Muscle layer of colon (tissue), 2 donors: ENCODE results near the gene SPATA16.

Experiments used
- H3K27ac ChIP-seq: one replicate; pipeline ENCODE4 v1.7.0; 2013; ENCODE audit warnings: low read depth, mild to moderate bottlenecking, low read length, moderate library complexity
- H3K27me3 ChIP-seq, 2 donors: one replicate each; pipeline ENCODE4 v1.7.0; 2013; ENCODE audit warnings: low read length in 2 of 2, mild to moderate bottlenecking in 2 of 2; ENCODE audit not compliant: insufficient read depth in 2 of 2, control insufficient read depth in 1 of 2
- H3K36me3 ChIP-seq: one replicate; pipeline ENCODE4 v1.7.0; 2013; ENCODE audit warnings: mild to moderate bottlenecking, low read length; ENCODE audit not compliant: insufficient read depth
- H3K4me1 ChIP-seq: one replicate; pipeline ENCODE4 v1.7.0; 2013; ENCODE audit warnings: mild to moderate bottlenecking, low read length; ENCODE audit not compliant: insufficient read depth
- H3K4me3 ChIP-seq, 2 donors: one replicate each; pipeline ENCODE4 v1.7.0; 2013; ENCODE audit warnings: low read length in 2 of 2, low read depth in 1 of 2, mild to moderate bottlenecking in 1 of 2, moderate library complexity in 1 of 2
- H3K9ac ChIP-seq: one replicate; pipeline ENCODE4 v1.7.0; 2013; ENCODE audit warnings: low read length
- H3K9me3 ChIP-seq: one replicate; pipeline ENCODE4 v1.7.0; 2013; ENCODE audit warnings: mild to moderate bottlenecking, low read length
- donor health status: abdominal sarcoma.
- donor health status: Adenocarcinoma of cecum.

Gene SPATA16

DNA sequence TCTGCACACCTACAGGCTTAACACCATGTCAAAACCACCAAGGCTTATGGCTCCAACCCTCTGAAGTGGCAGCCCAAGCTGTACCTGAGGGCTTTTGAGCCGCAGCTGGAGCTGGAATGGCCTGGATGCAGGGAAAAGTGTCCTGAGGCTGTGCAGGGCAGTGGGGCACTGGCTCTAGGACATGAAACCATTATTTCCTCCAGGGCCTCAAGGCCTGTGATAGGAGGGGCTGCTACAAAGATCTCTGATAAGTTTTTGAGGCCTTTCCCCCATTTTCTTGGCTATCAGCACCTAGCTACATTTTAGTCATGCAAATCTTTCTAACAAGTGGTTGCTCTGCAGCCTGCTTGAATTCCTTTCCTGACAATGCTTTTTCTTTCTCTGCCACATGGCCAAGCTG, 37.6 kb downstream of the SPATA16 start:
- Histone ChIP-seq H3K9me3 (no peaks in the 10 kb centered on the region), H3K27me3 (no peaks in the 10 kb centered on the region), H3K9ac (no peak overlapping the region), H3K27ac (no peak overlapping the region), H3K4me3 (no peak overlapping the region), H3K36me3 (no peaks in the 10 kb centered on the region), H3K4me1 (no peaks in the 10 kb centered on the region)

DNA sequence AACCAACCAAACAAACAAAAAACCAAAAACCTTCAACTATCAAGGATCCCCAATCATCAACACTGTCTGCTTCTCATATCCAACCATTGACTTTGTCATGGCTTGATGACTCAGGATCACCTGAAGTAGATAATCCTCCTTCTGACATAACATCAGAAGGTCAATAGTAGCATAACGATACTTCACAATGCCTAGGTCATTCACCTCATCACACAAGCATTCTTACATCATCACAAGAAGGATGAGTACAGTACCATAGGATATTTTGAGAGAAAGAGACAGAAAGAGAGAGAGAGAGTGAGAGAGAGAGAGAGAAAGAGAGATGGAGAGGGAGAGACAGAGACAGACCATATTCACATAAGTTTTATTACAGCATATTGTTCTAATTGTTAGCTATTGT, 42.1 kb downstream of the SPATA16 start:
- no peaks in the 10 kb centered on the region for H3K4me1 ChIP-seq
- no peak overlapping the region for H3K9ac ChIP-seq
- H3K9me3 ChIP-seq, result no peaks in the 10 kb centered on the region
- H3K27me3 ChIP-seq, result no peaks in the 10 kb centered on the region
- H3K27ac ChIP-seq, result no peak overlapping the region
- H3K4me3 ChIP-seq, result no peak overlapping the region
- H3K36me3 ChIP-seq, result no peaks in the 10 kb centered on the region

DNA sequence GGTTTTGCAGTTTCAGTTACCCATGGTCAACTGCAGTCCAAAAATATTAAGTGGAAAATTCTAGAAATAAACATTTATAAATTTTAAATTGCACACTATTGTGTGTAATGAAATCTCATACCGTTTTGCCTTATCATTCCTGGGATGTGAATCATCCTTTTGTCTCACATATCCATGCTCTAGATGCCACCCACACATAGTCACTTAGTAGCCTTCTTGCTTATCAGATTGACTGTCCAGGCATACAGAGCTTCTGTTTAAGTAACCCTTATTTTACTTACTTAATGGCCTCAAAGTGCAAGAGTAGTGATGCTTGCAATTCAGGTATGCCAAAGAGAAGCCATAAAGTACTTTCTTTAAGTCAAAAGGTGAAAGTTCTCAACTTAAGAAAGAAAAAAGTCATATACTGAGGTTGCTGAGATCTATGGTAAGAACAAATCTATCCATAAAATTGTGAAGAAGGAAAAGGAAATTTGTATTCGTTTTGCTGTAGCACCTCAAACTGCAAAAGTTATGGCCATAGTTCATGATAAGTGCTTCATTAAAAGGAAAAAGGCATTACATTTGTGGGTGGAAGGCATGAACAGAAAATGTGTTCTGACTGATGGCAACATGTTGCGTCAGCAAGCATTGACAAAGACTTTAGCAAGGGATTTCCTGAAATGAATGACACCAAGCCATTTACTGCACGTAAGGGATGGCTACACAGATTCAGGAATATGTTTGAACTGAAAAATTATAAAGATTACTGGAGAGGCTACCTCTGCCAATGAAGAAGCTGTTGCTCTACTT, 43.8 kb downstream of the SPATA16 start:
- no peaks in the 10 kb centered on the region for H3K9me3 ChIP-seq
- H3K4me3 ChIP-seq, result no peak overlapping the region
- no peak overlapping the region for H3K9ac ChIP-seq

DNA sequence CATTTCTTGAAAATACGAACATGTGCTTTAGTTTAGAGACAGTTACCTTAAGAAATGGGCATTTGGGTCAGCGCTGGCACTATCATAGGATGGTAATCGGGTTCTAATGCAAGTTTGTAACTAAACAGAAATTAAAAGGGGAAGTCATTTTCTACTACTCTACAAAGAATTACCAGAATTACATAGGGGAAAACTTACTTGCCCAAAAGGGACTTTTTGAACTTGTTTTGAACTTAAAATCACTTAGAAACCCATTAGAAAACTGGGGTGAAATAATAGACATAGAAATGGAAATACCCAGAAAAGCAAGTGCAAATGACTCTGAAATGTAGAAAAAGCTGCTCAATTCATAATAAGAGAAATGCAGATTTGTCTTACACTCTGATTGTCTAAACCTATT, 44.9 kb downstream of the SPATA16 start:
- Histone ChIP-seq H3K9me3 (no peaks in the 10 kb centered on the region), H3K27ac (no peak overlapping the region), H3K4me1 (no peaks in the 10 kb centered on the region), H3K9ac (no peak overlapping the region), H3K36me3 (no peaks in the 10 kb centered on the region), H3K27me3 (no peaks in the 10 kb centered on the region), H3K4me3 (no peak overlapping the region)

More for the DNA sequence above, 43.8 kb downstream of the SPATA16 start:
- Histone ChIP-seq H3K27ac (no peak overlapping the region), H3K4me1 (no peaks in the 10 kb centered on the region), H3K36me3 (no peaks in the 10 kb centered on the region), H3K27me3 (no peaks in the 10 kb centered on the region)

DNA sequence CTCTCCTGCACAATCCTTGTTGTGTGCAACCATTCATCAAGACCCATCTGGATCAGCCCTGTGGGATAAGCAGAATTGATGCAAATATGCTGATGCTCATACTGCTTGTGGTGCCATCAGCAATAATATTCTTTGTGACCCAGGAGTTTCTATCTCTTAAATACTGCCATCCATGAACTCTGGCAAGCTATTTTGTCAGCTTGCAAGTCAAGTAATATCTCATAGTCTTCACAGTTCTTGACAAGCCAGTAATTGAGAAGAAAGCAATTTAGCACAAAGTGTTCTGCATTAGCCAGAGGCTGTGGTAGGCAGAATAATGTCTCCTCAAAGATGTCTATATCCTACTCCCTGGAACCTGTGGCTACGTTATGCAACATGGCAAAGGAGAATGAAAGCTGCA, 49.0 kb downstream of the SPATA16 start:
- no peaks in the 10 kb centered on the region for H3K9me3 ChIP-seq
- no peak overlapping the region for H3K4me3 ChIP-seq
- H3K27me3 ChIP-seq, result no peaks in the 10 kb centered on the region
- no peak overlapping the region for H3K27ac ChIP-seq
- no peak overlapping the region for H3K9ac ChIP-seq
- H3K4me1 ChIP-seq, result no peaks in the 10 kb centered on the region
- no peaks in the 10 kb centered on the region for H3K36me3 ChIP-seq

DNA sequence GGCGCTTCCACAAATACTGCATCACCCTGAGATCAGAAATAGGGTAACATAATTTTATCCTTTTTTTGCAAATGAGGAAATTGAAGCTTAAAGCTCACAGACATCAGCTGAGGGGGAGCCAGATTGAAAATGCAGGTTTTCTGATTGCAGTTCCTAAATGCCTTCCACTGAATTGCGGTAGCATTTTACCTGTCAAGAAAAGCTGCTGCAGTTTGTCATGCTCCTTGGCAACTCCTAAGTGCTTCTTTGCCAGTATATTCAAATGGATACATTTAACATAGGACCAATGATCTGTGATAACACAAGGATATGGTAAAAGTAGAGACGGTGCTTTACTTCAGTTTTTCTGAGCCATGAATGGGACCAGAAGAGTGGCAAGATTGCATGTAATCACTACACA, 50.5 kb downstream of the SPATA16 start:
- Histone ChIP-seq H3K4me1 (no peaks in the 10 kb centered on the region), H3K27me3 (no peaks in the 10 kb centered on the region), H3K9me3 (no peaks in the 10 kb centered on the region), H3K9ac (no peak overlapping the region), H3K36me3 (no peaks in the 10 kb centered on the region), H3K27ac (no peak overlapping the region), H3K4me3 (no peak overlapping the region)

DNA sequence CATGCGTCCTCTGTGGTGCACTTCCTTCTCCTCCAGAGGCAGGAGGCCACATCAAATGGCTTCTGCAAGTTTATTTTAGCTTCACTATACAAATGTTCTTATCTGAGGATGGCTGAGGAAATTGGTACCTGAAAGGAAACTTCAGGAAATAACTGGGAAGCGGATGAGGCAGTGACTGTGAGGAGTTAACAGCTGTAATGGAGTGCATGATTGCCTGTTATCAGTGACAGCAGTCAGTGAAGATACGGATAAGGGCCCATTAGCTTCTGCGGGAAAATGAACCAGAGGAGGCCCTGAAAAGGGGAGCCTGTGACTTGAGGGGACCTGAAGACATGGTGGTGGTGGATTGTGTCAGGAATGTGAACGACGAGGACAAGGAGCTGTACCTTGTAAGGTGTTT, 51.8 kb downstream of the SPATA16 start:
- H3K36me3 ChIP-seq, result no peaks in the 10 kb centered on the region
- no peak overlapping the region for H3K9ac ChIP-seq
- no peaks in the 10 kb centered on the region for H3K27me3 ChIP-seq
- H3K9me3 ChIP-seq, result no peaks in the 10 kb centered on the region
- H3K4me3 ChIP-seq, result no peak overlapping the region
- H3K4me1 ChIP-seq, result no peaks in the 10 kb centered on the region
- no peak overlapping the region for H3K27ac ChIP-seq

DNA sequence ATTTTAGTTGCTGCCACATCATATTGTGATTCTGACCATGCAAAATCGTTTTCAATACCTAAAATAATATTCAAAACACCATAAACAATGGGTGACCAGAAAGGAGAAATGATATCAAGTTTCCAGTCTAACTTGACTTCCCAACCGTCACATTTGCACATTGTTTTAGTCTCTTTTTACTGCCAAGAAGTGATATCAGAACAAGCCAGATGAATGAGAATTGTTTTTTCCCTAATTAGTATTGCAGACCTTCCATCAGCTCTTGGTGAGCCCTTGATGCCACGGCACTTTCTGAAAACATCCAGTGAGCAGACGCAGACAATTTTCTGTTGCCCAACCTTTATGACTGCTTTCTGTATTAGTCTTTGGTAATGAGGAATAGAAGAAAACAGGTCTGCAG, 62.5 kb downstream of the SPATA16 start:
- Histone ChIP-seq H3K9me3 (no peaks in the 10 kb centered on the region), H3K4me3 (no peak overlapping the region), H3K27me3 (no peaks in the 10 kb centered on the region), H3K36me3 (no peaks in the 10 kb centered on the region), H3K27ac (no peak overlapping the region), H3K9ac (no peak overlapping the region), H3K4me1 (no peaks in the 10 kb centered on the region)

DNA sequence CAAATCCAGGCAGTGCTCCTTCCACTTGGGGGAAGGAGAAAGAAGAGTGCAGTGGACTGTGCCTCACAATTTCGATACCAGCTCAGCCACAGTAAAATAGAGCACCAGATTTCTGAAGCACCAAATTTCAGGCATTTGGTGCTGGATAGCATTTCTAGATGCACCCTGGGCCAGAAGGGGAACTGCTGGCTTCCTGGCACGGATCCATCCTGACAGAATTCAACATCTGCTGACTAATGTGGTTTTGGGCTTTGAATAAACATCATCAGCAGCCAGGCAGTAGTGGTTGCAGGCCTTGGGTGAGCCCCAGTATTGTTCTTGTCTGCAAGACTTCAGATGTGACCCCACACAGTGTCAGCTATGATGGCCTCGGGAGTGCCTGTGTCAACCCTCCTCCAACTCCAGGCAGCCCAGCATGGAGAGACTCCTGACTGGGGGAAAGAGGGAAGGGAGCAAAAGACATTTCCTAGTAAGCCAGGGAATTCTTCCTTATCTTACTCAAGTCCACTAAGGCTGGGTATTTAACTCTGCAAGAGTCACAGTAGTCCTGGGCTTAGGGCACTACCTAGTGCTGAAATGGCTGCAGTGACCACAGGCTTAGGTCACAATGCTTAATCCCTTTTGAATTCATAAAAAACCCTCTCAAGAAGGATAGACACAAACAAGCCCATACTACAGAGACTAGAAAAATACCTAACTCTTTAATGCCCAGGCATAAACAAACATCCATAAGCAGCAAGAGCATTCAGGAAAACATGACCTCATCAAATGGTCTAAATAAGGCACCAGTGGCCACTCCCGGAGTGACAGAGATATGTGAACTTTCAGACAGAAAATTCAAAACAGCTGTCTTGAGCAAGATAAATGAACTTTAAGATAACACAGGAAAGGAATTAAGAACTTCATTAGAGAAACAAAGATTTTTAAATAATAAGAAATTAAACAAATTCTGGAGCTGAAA, 74.7 kb downstream of the SPATA16 start:
- H3K9me3 ChIP-seq, result no peaks in the 10 kb centered on the region
- H3K9ac ChIP-seq, result no peak overlapping the region
- no peaks in the 10 kb centered on the region for H3K36me3 ChIP-seq
- H3K4me1 ChIP-seq, result no peaks in the 10 kb centered on the region
- no peaks in the 10 kb centered on the region for H3K27me3 ChIP-seq
- no peak overlapping the region for H3K4me3 ChIP-seq
- no peak overlapping the region for H3K27ac ChIP-seq

DNA sequence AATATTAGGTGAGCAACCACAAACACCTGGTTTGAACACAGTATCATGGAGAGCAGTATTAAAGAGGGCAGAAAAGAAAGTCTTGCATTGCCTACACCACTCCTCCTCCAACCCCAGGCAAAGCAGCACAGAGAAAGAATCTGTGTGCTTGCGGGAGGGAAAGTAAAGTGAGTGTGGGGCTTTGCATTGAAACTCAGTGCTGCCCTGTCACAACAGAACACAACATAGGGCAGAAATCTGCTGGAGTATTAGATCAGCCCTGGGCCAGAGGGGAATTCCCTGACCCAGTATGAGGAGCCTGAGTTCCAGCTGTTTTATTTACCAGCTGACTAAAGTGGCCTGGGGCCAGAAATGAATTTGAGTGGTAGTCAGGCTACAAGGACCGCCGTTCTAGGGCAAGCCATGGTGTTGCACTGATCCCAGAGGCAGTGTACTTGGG, 75.5 kb downstream of the SPATA16 start:
- H3K4me3 ChIP-seq, result no peak overlapping the region
- no peaks in the 10 kb centered on the region for H3K36me3 ChIP-seq
- no peak overlapping the region for H3K9ac ChIP-seq
- no peak overlapping the region for H3K27ac ChIP-seq
- H3K4me1 ChIP-seq, result no peaks in the 10 kb centered on the region
- H3K9me3 ChIP-seq, result no peaks in the 10 kb centered on the region
- no peaks in the 10 kb centered on the region for H3K27me3 ChIP-seq

DNA sequence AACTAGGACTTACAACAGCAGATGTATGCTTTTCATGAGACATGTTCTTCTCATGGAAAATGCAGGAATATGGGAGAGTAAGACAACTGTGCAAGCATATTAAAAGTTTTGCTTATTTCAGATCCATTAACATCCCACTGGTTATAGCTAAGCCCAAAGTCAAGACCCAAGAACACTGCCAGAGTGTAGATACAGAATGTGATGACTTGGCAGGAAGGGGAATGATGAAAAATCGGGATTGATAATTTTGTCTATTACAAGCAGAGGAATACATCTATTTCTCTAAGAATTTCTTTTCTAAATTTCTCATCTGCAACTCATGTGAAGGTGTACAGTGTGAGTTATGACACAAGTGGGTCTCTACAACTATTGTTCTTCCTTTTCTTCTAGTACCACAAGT, 76.4 kb downstream of the SPATA16 start:
- no peaks in the 10 kb centered on the region for H3K27me3 ChIP-seq
- H3K36me3 ChIP-seq, result no peaks in the 10 kb centered on the region
- no peak overlapping the region for H3K9ac ChIP-seq
- no peak overlapping the region for H3K4me3 ChIP-seq
- H3K27ac ChIP-seq, result no peak overlapping the region
- H3K4me1 ChIP-seq, result no peaks in the 10 kb centered on the region
- H3K9me3 ChIP-seq, result no peaks in the 10 kb centered on the region
